Retinal pigment epithelial cell (primary cell): ENCODE data around the gene ZNF606.

Experiments
- DNase-seq: peaks from one replicate; pipeline ENCODE4 v3.0.0-alpha.2; 2010; ENCODE audit warnings: low read depth
- H3K4me3 ChIP-seq: 2 replicates; pipeline ENCODE4 v1.5.1; 2011; ENCODE audit warnings: mild to moderate bottlenecking, low read length, control low read depth, moderate library complexity
- CTCF ChIP-seq: conservative IDR thresholded peaks from 2 replicates; pipeline ENCODE4 v1.5.1; 2011; ENCODE audit warnings: low read depth, low read length, control low read depth, inconsistent platforms

The ZNF606 gene

GRCh38 chr19:57934820-57935665 lies 67.6 kb downstream of the ZNF606 start, which contains the start of gene ZNF418:
Gene ZNF418, minus strand, starts transcription at chr19:57935402. Its CDS starts 1,580 bp downstream, at chr19:57933822.
- DNase-seq: peak; percentile 54
- TF ChIP-seq CTCF: no peak
- H3K4me3 ChIP-seq: peak within 1 kb of the TSS; percentile 82

- no peak for TF ChIP-seq CTCF
These were observed 75.0 kb downstream of the ZNF606 start for GRCh38 chr19:57927587-57927986.

More at GRCh38 chr19:57927587-57927986, 75.0 kb downstream of the ZNF606 start:
- DNase-seq: no peak
- no peak overlapping the region for H3K4me3 ChIP-seq
